Hepatocyte (in vitro differentiated cells): ENCODE data around the gene EDC3.

ENCODE experiments used
- CTCF ChIP-seq: fragments of 200-600 bp; sonication (generic); IDR thresholded peaks from 2 replicates; pipeline ENCODE4 v1.5.1; 2016; ENCODE audit warnings: antibody characterized with exemption, mild to moderate bottlenecking; ENCODE audit not compliant: poor library complexity
- EZH2 ChIP-seq: fragments of 200-600 bp; sonication (generic); IDR thresholded peaks from 2 replicates; pipeline ENCODE4 v1.6.1; 2016; ENCODE audit warnings: antibody characterized with exemption, mild to moderate bottlenecking, borderline replicate concordance
- EZH2phosphoT487 ChIP-seq: fragments of 200-600 bp; sonication (generic); IDR thresholded peaks from one replicate; pipeline ENCODE4 v1.6.1; 2018; ENCODE audit warnings: antibody characterized with exemption, mild to moderate bottlenecking, low read depth, moderate library complexity; ENCODE audit not compliant: unreplicated experiment, severe bottlenecking

DNA sequence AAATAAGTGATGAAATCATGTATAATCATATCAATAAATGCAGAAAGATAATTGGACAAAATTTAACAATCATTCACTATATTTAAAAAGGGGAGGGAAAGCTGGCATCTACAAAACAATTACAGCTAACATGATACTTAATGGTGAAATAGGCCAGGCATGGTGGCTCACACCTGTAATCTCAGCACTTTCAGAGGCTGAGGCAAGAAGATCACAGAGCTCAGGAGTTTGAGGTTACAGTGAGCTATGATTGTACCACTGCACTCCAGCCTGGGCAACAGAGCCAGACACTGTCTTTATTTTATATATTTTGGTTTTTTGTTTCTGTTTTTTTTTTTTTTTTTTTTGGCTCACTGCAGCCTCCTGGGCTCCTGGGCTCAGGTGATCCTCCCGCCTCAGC, 12.1 kb downstream of the EDC3 start:
- no peak for TF ChIP-seq CTCF
- TF ChIP-seq EZH2: no peak
- no peak for TF ChIP-seq EZH2phosphoT487
